Measurements from ENCODE around the gene AGPAT3.
"Not testable (repeated sequence)": the region's sequence is repeated elsewhere in the genome, so short reads cannot be mapped to it uniquely, and the experiment has no call there.

AGPAT3 gene, protein sequence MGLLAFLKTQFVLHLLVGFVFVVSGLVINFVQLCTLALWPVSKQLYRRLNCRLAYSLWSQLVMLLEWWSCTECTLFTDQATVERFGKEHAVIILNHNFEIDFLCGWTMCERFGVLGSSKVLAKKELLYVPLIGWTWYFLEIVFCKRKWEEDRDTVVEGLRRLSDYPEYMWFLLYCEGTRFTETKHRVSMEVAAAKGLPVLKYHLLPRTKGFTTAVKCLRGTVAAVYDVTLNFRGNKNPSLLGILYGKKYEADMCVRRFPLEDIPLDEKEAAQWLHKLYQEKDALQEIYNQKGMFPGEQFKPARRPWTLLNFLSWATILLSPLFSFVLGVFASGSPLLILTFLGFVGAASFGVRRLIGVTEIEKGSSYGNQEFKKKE

DNA sequence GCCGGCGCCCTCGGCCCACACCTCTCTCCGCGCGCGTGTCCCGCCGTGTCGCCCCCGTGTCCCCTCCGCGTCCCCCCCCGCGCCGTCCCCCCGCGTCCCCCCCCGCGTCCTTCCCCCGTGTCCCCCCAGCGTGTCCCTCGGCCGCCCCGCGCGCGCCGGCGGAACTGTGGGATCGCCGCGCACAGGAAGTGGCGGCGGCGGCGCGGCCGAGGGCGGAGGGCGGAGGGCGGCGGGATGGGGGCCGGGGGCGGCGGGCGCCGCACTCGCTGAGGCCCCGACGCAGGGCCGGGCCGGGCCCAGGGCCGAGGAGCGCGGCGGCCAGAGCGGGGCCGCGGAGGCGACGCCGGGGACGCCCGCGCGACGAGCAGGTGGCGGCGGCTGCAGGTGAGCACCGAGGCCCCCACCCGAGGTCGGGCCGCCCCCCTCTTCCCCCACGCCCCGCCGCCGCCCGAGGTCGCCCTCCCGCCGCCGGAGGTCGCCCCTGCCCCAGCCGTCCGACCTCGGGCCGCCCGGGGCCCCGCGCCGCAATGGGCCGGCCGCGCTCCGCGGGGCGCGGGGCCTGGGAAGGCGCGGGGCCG, at the start of gene AGPAT3:
Gene AGPAT3 (plus strand): TSS at position 262 of the 578 bp plus-strand sequence. CDS start 94,459 bp downstream, outside the sequence.
- DNase-seq: peak; percentile 30

- no peak for DNase-seq
Observed at GRCh38 chr21:43815991-43816390, 49.0 kb upstream of the AGPAT3 start.

DNA sequence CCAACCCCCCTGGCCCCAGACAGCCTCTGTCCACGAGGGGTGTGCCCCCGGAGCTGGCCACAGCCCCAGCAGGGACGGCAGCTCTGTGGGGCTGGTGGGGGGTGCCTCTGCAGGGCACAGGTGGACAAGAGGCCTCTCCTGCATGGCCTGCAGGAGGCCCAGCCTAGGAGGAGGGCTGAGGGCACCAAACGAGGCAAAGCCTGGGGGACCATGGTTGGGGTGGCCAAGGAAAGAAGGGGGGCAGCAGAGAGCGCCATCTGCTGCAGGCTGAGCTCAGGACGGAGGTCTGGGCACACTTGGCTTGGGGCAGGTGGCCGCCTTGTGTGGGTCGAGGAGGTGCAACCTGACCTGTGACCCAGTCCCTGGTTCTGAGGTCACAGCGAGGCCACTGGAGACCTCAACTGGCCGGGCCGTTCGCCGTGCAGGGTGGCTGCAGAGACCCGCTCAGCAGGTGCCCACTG, 48.4 kb upstream of the AGPAT3 start:
- DNase-seq: no peak

GRCh38 chr21:43817157-43818086, 47.6 kb upstream of the AGPAT3 start:
- no peak for DNase-seq

DNA sequence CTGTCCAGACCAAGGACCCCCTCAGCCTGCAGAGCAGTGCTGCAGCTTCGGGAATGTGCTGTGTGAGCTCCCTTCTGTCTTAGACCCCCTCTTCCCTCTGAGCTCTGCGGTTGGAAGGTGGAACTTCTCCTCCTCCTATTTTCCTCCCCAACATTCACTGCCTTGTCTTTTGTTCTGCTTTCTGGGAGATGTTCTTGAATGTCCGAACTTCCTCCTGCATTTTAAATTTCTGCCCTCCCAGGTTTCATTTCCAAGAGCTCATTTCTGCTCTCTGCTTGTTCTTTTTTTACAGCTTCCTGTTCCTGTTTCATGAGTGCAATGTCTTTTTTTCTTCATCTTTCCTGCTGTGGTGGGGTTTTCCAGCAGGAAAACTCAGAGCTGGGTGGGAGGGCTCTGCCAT, 46.3 kb upstream of the AGPAT3 start:
- no peak for DNase-seq

- no peak for DNase-seq
Observed at GRCh38 chr21:43819511-43820405, 45.3 kb upstream of the AGPAT3 start.

DNA sequence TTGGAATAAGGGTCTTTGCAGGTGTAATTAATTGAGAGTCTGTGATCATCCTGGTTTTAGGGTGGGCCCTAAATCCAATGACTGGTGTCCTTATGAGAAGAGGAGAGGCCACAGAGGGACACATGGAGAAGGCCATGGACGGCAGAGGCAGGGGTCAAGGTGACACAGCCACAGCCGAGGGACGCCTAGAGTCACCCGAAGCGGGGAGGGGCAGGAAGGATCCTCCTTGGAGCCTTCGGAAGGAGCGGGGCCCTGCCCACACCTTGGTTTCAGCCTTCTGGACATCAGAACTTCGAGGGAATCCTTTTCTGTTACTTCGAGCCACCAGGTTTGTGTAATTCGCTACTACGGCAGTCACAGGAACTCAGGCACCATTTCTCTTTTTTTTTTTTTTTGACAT, 44.6 kb upstream of the AGPAT3 start:
- DNase-seq: no peak

- DNase-seq: not testable (repeated sequence)
Observed at GRCh38 chr21:43822166-43822565, 42.9 kb upstream of the AGPAT3 start.

- DNase-seq: not testable (repeated sequence)
Observed at GRCh38 chr21:43822741-43823140, 42.3 kb upstream of the AGPAT3 start.

DNA sequence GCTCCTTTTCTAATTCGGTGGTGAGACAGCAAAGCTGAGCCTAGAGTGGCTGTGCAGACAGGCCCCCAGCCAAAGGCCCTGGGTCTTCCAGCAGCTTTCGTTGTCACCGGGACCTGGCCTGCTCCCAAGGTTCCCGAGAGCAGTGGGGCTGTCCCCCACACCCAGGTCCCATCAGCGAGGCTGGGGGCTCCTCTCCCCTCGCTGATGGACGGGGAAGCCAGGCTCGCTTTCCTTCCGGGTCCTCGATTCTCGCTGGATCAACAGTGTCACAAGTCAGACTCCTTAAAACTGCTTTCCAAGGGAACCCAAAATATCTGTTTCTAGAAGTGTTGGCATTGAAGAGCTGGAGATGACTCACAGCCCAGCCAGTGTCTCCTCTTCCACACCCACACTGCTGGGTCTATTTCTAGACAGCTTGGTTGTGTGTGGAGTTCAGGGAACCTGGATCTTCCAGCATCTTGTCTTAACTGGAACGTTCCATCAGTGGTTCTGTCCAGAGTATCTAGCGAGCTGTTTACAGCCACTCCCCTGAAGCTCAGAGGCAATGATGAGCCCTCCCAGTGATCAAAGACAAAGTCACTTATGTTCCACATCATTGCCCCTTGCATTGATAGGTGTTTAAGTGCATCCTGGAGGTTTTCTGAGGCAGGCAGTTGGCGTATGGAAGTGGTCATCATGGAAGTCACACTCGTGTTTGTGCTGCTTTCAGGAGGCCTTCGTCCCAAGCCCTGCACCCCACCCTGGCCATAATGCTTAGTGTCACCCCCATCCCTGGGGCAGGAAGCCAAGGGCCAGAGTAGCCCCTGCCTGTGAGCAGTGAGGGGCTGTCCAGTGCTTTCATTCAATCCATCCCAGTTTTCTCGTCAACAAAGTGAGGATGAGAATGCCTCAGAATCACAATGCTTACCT, 40.4 kb upstream of the AGPAT3 start:
- no peak for DNase-seq

DNA sequence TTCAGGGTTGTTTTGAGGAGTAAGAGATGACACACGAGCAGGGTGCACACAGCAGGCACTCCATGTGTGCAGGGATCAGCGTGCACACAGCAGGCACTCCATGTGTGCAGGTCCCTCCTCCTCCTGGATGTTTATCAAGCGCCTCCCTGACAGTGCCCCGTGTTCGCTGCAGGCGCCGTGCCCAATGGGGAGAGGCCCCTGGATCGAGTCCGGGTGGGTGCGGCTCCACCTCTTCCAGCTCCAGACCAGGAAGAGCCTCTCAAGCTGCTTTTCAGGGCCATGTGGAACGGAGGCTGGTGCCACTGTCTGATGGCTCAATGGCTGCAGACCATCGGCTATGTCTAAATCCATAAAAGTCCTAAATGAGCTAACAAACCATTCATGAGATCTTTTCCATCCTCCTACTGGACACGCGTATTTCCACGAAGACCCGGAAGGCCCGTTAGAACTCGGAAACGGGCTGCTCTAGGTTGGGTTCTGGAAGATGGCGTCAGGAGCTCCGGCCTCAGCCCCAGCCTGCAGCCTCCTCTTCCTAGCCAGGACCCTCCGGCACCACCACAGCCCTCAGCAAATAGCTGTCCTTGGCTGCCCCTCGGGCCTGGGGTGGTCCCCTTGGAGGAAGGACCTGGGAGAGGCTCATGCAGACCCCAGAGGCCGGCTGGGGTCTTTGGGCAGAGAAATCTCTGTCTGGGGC, 39.6 kb upstream of the AGPAT3 start:
- DNase-seq: no peak

- no peak for DNase-seq
Observed at GRCh38 chr21:43825936-43826622, 38.9 kb upstream of the AGPAT3 start.

DNA sequence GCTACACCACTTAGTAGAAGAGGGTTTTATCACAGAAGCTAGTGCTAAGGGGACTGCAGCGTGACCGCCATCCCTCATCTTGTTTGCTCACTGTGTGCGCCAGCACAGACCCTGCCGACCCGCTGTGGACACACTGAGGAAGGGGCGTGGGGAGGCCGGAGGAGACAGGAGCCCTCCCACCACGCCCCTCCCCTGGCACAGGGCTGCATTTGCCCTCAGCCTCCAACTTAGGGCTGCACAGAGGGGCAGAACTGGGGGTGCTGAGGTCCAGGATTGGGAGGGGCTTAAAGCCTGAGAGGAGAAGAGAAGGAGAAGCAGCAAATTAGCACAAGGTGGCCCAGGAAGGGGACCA, 38.4 kb upstream of the AGPAT3 start:
- no peak for DNase-seq

GRCh38 chr21:43827015-43827611, 37.9 kb upstream of the AGPAT3 start:
- no peak for DNase-seq

DNA sequence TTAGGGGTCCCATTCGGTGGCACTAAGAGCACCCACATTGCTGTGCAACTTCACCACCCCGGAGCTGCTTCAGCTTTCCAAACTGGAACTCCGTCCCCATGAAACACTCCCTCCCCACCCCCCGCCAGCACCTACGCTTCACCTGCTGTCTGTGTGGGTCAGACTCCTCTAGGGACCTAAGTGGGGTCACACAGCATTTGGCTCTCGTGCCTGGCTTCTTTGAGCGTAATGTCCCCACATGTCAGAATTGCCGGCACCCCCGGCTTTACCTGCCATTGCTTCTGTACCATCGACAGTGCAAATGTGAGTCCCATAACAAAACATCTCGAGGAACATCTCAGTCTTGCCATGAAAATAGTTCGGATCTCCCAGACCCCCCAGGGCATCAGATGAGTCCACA, 35.9 kb upstream of the AGPAT3 start:
- DNase-seq: no peak

DNA sequence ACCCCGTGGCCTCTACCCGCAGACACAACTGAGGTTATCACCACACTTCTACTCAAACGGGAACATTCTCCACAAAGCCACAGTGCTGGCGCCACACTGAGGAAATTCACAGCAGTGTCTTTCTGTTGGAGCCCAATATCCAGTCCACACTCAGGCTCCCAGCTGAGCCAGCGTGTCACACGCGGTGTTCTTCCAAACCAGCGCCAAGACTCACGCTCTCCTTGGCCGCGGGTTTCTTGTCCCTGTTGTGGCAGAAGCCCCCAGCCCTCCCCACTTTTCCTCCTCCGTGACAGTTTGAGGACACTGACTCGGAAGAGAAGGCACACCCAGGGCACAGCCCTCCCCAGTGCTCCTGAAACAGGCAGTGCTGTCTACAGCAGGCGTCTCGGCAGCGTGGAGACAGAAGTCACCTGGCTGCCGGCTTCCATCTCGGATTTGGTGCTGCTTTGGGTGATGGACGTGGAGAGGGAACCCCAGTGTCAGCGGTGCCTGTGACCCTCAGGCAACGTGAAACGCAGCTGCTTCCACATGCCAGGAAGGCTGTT, 35.4 kb upstream of the AGPAT3 start:
- no peak for DNase-seq

- no peak for DNase-seq
Observed at GRCh38 chr21:43832158-43832550, 32.9 kb upstream of the AGPAT3 start.

DNA sequence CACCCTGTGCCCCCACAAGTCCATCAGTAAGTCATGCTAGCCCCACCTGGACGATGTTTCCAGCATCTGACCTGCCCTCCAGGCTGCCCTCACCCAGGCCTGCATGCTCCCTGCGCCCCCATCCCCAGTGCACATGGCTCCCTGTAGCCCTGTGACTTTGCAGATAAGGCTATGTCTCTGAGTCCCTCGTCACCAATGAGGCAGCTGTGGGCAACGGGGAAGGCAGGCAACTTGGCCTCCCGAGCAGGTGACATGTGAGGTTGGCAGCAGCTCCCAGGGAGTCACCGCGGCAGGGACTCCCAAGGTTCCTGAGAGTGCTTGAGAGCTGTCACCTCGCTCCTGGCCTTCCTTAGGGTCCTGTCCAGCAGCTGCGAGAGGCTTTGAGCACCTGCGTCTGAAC, 32.4 kb upstream of the AGPAT3 start:
- no peak for DNase-seq

- no peak for DNase-seq
Observed at GRCh38 chr21:43834146-43834905, 30.7 kb upstream of the AGPAT3 start.

Data from activated CD4-positive, alpha-beta T cell treated with anti-CD3 and anti-CD28 coated beads, Interleukin-10, Interleukin-2, amounts not matched to agents 100 ng/mL and 50 ng/mL, durations not matched to agents 16 hours and 8 hours (primary cell).